ENCODE data around the gene ZSCAN9. TPM values are rescaled to one million over a fixed set of nuclear protein-coding genes. Genes with fewer than 3 reads are reported as not detected.

The ZSCAN9 gene
- total and polyA plus RNA-seq, 9 of the 15 experiments (the other 6 are each of a cell fraction or from before 2014, with no cell fraction given), result 18.8 to 48.9 (median 28.7) TPM

DNA sequence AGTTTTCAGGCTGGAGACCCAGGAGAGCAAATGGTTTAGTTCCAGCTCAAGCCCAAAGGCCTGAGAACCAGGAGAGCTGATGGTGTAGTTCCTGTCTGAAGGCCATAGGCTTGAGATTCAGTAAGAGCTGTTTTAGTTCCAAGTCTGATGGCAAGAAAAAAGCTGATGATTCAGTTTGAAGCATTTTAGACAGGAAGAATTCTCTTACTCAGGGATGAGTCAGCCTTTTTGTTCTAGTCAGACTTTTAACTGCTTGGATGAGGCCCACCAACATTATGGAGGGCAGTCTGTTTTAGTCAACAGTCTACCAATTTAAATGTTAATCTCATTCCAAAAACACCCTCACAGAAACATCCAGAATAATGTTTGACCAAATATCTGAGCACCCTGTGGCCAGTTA lies 44.4 kb downstream of the ZSCAN9 start (continued):
- TF ChIP-seq ZNF134 (CRISPR knock-in tag; conservative IDR thresholded peaks at IDR 0.05), result peak; percentile 98
- peak; percentile 20 for TF ChIP-seq MEIS2 (IDR thresholded peaks at IDR 0.05; ENCODE audit: partially characterized antibody)
- TF ChIP-seq, protein P1, sequence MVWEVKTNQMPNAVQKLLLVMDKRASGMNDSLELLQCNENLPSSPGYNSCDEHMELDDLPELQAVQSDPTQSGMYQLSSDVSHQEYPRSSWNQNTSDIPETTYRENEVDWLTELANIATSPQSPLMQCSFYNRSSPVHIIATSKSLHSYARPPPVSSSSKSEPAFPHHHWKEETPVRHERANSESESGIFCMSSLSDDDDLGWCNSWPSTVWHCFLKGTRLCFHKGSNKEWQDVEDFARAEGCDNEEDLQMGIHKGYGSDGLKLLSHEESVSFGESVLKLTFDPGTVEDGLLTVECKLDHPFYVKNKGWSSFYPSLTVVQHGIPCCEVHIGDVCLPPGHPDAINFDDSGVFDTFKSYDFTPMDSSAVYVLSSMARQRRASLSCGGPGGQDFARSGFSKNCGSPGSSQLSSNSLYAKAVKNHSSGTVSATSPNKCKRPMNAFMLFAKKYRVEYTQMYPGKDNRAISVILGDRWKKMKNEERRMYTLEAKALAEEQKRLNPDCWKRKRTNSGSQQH (CRISPR knock-in tag; IDR thresholded peaks at IDR 0.05), result no peak
- TF ChIP-seq NFE2 (IDR thresholded peaks at IDR 0.05; ENCODE audit: low read depth), result peak; percentile 95
- no peak for TF ChIP-seq ZNF717 (CRISPR knock-in tag; IDR thresholded peaks at IDR 0.05)
- peak; percentile 79 for TF ChIP-seq SMARCE1 (IDR thresholded peaks at IDR 0.05)
- no peak for TF ChIP-seq ZFPM2 (CRISPR knock-in tag; IDR thresholded peaks at IDR 0.05)
- peak; percentile 83 for TF ChIP-seq JUND (IDR thresholded peaks at IDR 0.05; ENCODE audit: borderline replicate concordance, low read depth, low read length)
- TF ChIP-seq JUND (tag; IDR thresholded peaks at IDR 0.05; ENCODE audit: borderline replicate concordance, low read depth, low read length), result peak; percentile 80; the same call in 2 of the 3 replicates
- TF ChIP-seq LEF1 (IDR thresholded peaks at IDR 0.05), result 0 out of 2 replicates have a peak, but pooled peaks have one; percentile 35
- TF ChIP-seq FOSL1 (tag; conservative IDR thresholded peaks at IDR 0.05), result peak; percentile 92
- 0 out of 2 replicates have a peak, but pooled peaks have one; percentile 7 for TF ChIP-seq MYBL2 (IDR thresholded peaks at IDR 0.05; ENCODE audit: low read depth)
- no peak for TF ChIP-seq MYBL2 (CRISPR knock-in tag; IDR thresholded peaks at IDR 0.05; ENCODE audit: borderline replicate concordance)
- peak; percentile 99 for TF ChIP-seq C11orf30 (IDR thresholded peaks at IDR 0.05; ENCODE audit: low read depth)
- peak; percentile 91 for TF ChIP-seq BACH1 (tag; IDR thresholded peaks at IDR 0.05)
- no peak for TF ChIP-seq CC2D1A (IDR thresholded peaks at IDR 0.05)
- TF ChIP-seq FOXK1 (CRISPR knock-in tag; IDR thresholded peaks at IDR 0.05; ENCODE audit: borderline replicate concordance), result no peak
- no peak for TF ChIP-seq ATF7 (IDR thresholded peaks at IDR 0.05)
- TF ChIP-seq NFE2L1 (tag; IDR thresholded peaks at IDR 0.05; ENCODE audit: borderline replicate concordance, low read depth), result peak; percentile 83
- TF ChIP-seq NFIC (IDR thresholded peaks at IDR 0.05), result no peak
- no peak for TF ChIP-seq PML (IDR thresholded peaks at IDR 0.05; ENCODE audit: low read length)
- TF ChIP-seq RBM25 (IDR thresholded peaks at IDR 0.05; ENCODE audit: low read depth, low read length, severe bottlenecking), result peak; percentile 74
- TF ChIP-seq, protein P2, sequence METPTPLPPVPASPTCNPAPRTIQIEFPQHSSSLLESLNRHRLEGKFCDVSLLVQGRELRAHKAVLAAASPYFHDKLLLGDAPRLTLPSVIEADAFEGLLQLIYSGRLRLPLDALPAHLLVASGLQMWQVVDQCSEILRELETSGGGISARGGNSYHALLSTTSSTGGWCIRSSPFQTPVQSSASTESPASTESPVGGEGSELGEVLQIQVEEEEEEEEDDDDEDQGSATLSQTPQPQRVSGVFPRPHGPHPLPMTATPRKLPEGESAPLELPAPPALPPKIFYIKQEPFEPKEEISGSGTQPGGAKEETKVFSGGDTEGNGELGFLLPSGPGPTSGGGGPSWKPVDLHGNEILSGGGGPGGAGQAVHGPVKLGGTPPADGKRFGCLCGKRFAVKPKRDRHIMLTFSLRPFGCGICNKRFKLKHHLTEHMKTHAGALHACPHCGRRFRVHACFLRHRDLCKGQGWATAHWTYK (CRISPR knock-in tag; IDR thresholded peaks at IDR 0.05), result no peak
- TF ChIP-seq CBFA2T3 (IDR thresholded peaks at IDR 0.05), result 0 out of 2 replicates have a peak, but pooled peaks have one; percentile 4
- peak; percentile 40; the same call in 1 of the 2 replicates for TF ChIP-seq TRIM28 (IDR thresholded peaks at IDR 0.05)
- no peak for TF ChIP-seq FOXJ3 (CRISPR knock-in tag; IDR thresholded peaks at IDR 0.05)
- no peak for TF ChIP-seq MTA1 (IDR thresholded peaks at IDR 0.05; ENCODE audit: borderline replicate concordance)
- TF ChIP-seq, protein P3, sequence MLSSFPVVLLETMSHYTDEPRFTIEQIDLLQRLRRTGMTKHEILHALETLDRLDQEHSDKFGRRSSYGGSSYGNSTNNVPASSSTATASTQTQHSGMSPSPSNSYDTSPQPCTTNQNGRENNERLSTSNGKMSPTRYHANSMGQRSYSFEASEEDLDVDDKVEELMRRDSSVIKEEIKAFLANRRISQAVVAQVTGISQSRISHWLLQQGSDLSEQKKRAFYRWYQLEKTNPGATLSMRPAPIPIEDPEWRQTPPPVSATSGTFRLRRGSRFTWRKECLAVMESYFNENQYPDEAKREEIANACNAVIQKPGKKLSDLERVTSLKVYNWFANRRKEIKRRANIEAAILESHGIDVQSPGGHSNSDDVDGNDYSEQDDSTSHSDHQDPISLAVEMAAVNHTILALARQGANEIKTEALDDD (IDR thresholded peaks at IDR 0.05), result peak; percentile 56
- no peak for TF ChIP-seq NBN (IDR thresholded peaks at IDR 0.05; ENCODE audit: low read depth)
- peak; percentile 98 for TF ChIP-seq MAFG (tag; conservative IDR thresholded peaks at IDR 0.05)
- TF ChIP-seq ZNF316 (IDR thresholded peaks at IDR 0.05), result peak; percentile 100

All from K562 (cell line).